ENCODE measurements around the gene GSTM2. TPM values are rescaled to one million over a fixed set of nuclear protein-coding genes. Genes with fewer than 3 reads are reported as not detected.

The GSTM2 gene
- total RNA-seq, 2 donors from 2014 or later, result 51.1 to 60.6 TPM

- H3K4me3 ChIP-seq, result no peak overlapping the region
- H3K9me3 ChIP-seq, result no peaks in the 10 kb centered on the region
- no peak overlapping the region for H3K27ac ChIP-seq
- H3K4me1 ChIP-seq, result no peaks in the 10 kb centered on the region
- H3K27me3 ChIP-seq, result no peaks in the 10 kb centered on the region
- WGBS, 2 donors, result 76 to 79% methylated on average over 27 to 29 of the region's 30 CpGs
- H3K36me3 ChIP-seq (replicated peaks in 1 of 2; ENCODE audit: insufficient read depth in 1 of 2, low read depth in 2 of 2), result peaks cover 11 to 24% of the 10 kb centered on the region in 2 donors
- ATAC-seq (no peak), DNase-seq (peak in 1 of 4 donors; percentile 57)
- intact Hi-C loops (cut with DNase I), result loop anchor here (10.0 kb wide), 1 partner anchor 355 kb away; the partner anchor contains the start of gene AHCYL1
- peak in 3 of 7 experiments; percentile 32 to 43 (median 33) for TF ChIP-seq CTCF (IDR thresholded peaks at IDR 0.05)
- TF ChIP-seq POLR2A (IDR thresholded peaks at IDR 0.05), result no peak
Observed at GRCh38 chr1:109630081-109630897, 37.6 kb upstream of the GSTM2 start.

GRCh38 chr1:109630898-109631512, 36.9 kb upstream of the GSTM2 start:
- TF ChIP-seq POLR2A (IDR thresholded peaks at IDR 0.05), result no peak
- H3K27me3 ChIP-seq, result no peaks in the 10 kb centered on the region
- DNase-seq (no peak), ATAC-seq (no peak)
- intact Hi-C loops (cut with DNase I), result loop anchor here (10.0 kb wide), 1 partner anchor 354 kb away; the partner anchor contains the start of gene AHCYL1
- no peak overlapping the region for H3K27ac ChIP-seq
- 87 to 96% methylated on average over 9 to 14 of the region's 14 CpGs for WGBS, 2 donors
- no peaks in the 10 kb centered on the region for H3K9me3 ChIP-seq
- H3K4me3 ChIP-seq, result no peak overlapping the region
- H3K4me1 ChIP-seq, result peaks cover 2% of the 10 kb centered on the region
- peaks cover 11 to 24% of the 10 kb centered on the region in 2 donors for H3K36me3 ChIP-seq (replicated peaks in 1 of 2; ENCODE audit: insufficient read depth in 1 of 2, low read depth in 2 of 2)

- WGBS, 2 donors, result 83 to 87% methylated on average over 11 to 16 of the region's 16 CpGs
- H3K4me1 ChIP-seq, result peaks cover 6% of the 10 kb centered on the region
- no peak overlapping the region for H3K4me3 ChIP-seq
- H3K9me3 ChIP-seq, result no peaks in the 10 kb centered on the region
- H3K27ac ChIP-seq, result no peak overlapping the region
- TF ChIP-seq POLR2A (IDR thresholded peaks at IDR 0.05) (no peak), CTCF (IDR thresholded peaks at IDR 0.05) (no peak)
- ATAC-seq (no peak), DNase-seq (no peak)
- no peaks in the 10 kb centered on the region for H3K27me3 ChIP-seq
- intact Hi-C loops (cut with DNase I), result loop anchor here (10.0 kb wide), 1 partner anchor 353 kb away; the partner anchor contains the start of gene AHCYL1
- H3K36me3 ChIP-seq (replicated peaks in 1 of 2; ENCODE audit: insufficient read depth in 1 of 2, low read depth in 2 of 2), result peaks cover 11 to 22% of the 10 kb centered on the region in 2 donors
Observed at GRCh38 chr1:109631513-109632505, 36.0 kb upstream of the GSTM2 start.

GRCh38 chr1:109632671-109633346, 35.0 kb upstream of the GSTM2 start:
- no peak overlapping the region for H3K27ac ChIP-seq
- peaks cover 11 to 17% of the 10 kb centered on the region in 2 donors for H3K36me3 ChIP-seq (replicated peaks in 1 of 2; ENCODE audit: insufficient read depth in 1 of 2, low read depth in 2 of 2)
- peak in 1 of 4 donors; percentile 30 for DNase-seq
- intact Hi-C loops (cut with DNase I), result loop anchor here (10.0 kb wide), 1 partner anchor 352 kb away; the partner anchor contains the start of gene AHCYL1
- no peak for ATAC-seq
- TF ChIP-seq CTCF (IDR thresholded peaks at IDR 0.05) (no peak), POLR2A (IDR thresholded peaks at IDR 0.05) (no peak)
- H3K4me1 ChIP-seq, result peaks cover 6% of the 10 kb centered on the region
- no peaks in the 10 kb centered on the region for H3K9me3 ChIP-seq
- 60 to 73% methylated on average over 4 to 5 of the region's 5 CpGs for WGBS, 2 donors
- H3K27me3 ChIP-seq, result no peaks in the 10 kb centered on the region
- H3K4me3 ChIP-seq, result no peak overlapping the region

Measured in body of pancreas (tissue), 4 donors.